ENCODE results near the gene TAF12.
"Not testable (repeated sequence)": the region's sequence is repeated elsewhere in the genome, so short reads cannot be mapped to it uniquely, and the experiment has no call there.

Gene TAF12

DNA sequence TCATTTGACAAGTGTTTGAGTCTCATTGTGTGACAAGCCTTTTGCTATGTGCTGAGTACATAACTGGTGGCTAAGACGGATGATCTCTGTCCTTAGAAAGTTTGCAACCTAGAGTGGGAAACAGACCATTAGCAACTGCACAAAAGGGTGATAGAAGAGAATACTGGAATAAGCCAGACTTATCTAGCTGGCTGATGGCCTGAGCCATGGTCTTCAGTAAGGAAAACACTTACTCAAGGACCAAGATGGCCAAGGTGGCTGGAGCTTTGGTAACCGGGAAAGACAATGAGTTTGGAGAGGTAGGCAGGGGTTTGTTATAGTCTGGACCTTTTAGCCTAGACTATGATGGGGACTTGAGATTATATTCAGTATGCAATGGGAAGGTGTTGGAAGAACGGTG, 1.6 kb upstream of the TAF12 start:
- DNase-seq: no peak

DNA sequence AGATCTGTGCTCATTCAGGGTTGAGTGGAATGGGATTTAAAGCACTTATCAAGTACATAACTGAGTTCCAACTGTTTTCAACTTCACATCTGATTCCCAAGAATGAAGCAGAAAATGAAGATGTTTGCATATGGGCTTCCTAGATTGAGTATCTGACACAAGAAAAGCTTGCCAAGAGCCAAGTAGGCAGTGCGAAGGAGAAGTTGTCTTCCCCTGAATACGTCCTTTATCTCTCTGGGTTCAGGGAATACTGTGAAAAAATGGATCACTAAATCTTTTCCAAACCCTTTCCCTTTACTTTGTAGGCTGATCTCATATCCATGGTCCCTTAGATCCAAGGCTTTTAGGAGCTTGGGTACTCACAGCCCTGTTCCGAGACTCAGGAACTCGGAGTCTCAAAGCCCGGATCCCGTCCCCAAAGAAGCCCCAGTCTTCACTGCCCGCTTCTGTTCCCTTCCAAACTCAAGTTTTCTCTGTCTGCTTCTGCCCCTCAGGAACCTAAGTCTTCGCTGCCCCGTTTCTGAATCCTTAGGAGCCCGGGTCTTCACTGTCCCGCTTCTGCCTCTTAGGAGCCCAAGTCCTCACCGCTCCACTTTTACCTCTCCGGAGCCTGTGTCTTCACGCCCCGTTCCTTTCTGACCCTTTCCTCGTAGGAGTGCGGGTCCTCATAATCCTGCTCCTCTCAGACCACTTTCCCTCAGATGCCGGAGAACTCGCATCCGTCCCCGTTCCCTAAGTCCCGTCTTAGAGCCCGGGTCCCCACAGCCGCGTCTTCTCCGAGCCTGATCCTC, 616 bp downstream of the TAF12 start:
- DNase-seq: no peak

DNA sequence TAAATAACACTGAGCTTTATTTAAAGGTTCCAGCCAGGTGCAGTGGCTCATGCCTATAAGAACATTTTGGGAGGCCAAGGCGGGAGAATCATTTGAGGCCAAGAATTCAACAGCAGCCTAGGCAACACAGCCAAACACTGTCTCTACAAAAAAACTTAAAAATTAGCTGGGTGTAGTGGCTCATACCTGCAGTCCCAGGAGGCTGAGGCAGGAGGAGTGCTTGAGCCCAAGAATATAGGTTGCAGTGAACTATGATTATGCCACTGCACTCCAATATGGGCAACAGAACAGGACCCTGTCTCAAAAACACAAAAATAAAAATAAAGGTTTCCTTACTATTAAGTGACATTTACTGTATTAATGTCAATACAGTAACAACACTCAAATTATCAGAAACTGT, 2.1 kb downstream of the TAF12 start:
- DNase-seq: no peak

DNA sequence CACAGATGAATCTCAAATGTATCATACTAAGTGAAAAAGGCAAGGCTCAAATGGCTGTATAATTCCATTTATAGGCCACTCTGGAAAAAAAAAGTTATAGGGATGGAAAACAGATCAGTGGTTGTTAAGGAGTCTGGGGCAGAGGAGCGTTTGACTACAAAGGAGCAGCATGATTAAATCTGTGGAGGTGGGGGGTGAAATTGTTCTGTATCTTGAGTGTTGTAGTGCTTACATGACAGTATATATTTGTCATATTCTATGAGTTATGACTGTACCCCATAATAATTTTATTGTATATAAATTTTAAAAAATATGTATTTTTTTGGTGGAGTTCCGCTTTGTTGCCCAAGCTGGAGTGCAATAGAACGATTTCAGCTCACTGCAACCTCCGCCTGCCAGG, 10.3 kb downstream of the TAF12 start:
- DNase-seq: no peak

DNA sequence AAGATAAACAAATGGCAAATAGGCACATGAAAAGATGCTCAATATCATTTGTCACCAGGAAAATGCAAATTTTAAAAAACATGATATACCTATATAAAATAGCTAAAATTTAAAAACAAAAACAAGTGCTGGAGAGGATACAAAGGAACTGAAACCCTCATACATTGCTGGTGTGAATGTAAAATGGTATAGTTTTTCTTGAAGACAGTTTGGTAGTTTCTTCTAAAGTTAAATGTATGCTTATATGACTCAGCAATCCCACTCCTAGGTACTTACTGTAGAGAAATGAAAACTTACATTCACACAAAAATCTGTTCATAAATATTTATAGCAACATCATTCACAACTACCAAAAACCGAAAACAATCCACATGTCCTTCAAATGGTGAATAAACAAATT, 11.2 kb downstream of the TAF12 start:
- no peak for DNase-seq

DNA sequence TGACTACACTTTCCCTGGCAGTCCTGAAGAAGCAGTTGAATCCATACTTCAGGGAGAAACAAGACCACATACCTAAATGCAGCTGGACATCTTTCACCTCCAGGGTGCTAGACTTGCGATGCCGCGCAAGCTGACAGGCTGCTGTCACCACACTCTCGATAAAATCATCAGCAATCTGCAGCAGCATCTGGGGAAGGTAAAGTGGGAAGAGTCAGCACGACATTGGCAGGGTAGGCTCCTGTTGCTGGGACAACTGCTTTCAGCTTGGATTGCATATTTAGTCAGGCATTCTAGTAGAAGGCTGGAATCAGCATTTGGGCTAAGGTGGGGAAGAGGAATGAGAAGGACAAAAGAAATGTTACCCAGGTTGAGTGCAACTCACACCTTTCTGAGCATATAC, 29.7 kb downstream of the TAF12 start:
- DNase-seq: no peak

DNA sequence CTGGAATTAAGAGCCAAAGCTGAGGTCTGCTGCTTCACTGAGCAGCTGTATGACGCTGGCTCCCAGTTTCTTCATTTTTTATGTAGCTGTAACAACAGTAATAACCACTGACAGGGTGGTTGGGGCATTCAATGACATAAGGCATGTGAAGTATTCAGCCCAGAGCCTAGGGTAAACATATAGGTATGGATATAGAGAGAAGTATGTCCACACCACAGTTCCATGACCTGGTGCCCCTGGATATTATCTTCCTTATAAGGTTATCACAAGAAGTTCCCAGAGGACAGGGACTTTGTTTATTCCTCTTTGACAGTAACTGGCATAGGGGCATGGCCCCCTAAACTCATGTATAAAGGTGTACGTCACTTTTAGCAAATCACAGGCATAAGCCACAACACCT, 36.1 kb downstream of the TAF12 start:
- no peak for DNase-seq

DNA sequence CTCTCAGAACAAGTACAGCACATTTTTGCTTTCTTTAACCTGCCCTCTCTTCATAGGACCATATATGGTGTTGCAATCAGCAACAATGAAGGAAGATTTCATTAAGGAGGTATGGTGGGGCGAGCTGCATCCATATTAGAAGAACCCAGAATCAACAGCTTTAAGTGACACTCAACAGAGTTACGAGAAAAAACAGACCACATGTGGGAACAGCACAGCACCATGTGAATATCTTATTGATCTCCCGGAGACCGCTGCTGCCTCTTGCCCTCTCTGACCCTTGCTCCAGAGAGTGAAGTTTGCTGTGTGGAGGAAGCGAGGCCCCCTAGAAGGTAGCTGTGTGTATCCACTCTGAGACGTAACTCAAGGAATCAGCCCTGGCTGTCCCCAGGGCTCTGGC, 37.9 kb downstream of the TAF12 start:
- DNase-seq: no peak

DNA sequence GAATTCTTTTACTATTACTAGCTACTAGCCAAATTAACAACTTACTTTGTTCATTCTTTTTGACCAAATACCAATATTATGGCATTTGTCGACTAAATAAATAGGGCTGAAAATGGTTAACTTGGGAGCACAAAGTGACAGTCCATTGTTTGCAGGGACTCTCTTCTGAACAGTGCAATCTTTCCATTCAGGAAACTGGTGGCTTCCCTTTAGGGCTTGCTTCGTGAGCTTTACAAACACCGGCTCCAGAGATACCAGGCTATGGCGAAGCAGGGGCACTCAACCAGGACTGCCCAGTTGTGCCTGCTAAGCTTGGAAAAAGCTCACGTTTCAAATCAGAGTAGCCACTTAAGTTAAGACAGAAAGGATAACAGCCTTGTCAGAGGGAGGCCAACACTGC, 38.5 kb downstream of the TAF12 start:
- DNase-seq: no peak

DNA sequence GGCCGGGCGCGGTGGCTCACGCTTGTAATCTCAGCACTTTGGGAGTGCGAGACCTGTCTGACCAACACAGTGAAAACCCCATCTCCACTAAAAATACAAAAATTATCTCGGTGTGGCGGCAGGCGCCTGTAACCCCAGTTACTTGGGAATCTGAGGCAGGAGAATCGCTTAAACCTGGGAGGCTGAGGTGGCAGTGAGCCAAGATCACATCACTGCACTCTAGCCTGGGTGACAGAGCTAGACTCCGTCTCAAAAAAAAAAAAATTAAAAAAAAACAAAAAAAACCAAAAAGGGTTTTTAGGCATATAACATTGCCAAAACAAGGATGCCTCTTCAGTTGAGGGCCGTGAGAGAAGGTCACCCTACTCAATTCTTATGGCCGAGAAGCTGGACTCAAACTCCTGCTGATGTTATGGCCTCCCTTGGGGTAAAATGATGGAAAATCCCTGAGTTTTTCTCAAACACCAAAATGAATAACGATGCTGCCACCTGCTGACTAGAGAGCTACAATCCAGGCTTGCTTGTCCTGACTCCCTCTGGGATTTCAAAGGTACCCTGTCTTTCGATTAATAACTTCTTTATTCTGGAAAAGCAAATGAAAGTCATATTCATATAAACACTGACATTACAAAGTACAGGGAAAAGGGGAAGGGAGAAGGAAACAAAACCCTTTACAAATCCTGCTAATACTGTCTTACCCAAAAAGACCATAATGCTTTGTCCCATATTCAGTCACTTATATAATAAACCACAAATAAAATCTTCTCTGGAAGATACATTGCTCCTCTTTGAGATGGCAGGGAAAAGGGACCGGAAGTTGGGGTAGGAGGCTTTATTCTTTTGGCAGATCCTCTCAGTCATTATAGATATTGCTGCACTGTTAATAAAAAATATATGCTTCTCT, 40.1 kb downstream of the TAF12 start:
- peak; percentile 37 for DNase-seq

DNA sequence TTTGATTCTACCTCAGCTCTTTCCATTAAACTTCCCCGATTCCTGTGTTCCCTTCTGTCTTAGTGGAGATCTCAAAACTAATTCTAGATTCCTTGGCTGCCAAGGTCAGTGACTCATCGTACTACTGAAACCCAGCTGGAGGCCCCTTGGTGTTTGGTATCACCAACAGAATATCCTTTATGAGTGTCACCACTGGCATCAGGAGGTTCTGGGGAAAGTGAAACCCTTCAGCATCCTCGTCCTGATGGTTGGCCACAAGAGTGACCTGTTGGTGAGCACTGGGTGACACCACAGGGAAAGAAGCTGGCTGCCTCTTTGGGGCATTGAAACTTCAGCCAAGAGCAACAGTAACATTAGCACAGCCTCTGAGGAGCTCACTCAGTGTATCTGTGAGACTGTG, 41.2 kb downstream of the TAF12 start:
- DNase-seq: no peak

DNA sequence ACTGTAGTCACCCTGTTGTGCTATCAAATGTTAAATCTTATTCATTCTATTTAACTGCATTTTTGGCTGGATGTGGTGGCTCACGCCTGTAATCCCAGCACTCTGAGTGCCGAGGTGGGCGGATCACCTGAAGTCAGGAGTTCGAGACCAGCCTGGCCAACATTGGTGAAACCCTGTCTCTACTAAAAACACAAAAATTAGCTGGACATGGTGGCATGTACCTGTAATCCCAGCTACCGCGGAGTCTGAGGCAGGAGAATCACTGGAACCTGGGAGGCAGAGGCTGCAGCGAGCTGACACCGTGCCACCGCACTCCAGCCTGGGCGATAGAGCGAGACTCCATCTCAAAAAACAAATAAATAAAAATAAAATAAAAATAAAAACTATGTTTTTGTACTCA, 46.6 kb downstream of the TAF12 start:
- not testable (repeated sequence) for DNase-seq

DNA sequence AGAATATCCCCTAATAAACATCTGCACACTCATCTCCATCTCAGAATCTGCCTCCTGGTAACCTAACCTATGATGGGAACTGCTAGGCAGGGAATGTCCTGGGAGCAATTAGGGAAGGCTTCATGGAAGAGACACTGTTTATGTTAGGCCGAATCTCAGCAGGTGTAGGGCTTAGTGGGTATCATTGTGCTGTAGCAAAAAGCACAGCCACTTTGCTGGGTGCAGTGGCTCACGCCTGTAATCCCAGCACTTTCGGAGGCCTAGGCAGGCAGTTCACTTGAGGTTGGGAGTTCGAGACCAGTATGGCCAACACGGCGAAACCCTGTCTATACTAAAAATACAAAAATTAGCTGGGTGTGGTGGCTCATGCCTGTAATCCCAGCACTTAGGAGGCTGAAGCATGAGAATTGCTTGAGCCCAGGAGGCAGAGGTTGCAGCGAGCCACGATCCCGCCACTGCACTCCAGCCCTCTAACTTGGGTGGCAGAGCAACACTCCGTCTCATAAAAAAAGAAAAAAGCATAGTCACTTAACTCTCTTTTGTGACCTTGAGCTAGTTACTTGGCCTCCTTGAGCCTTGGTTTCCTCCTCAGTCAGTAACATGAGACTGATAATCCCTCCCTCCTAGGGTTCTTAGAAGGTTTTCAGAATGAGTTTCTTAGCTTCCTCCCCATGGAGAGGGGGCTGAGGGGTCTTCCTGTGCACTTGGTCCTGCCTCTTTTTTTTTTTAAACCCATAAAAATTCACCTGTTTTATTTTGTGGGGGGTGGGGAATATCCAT, 47.3 kb downstream of the TAF12 start:
- DNase-seq: no peak

DNA sequence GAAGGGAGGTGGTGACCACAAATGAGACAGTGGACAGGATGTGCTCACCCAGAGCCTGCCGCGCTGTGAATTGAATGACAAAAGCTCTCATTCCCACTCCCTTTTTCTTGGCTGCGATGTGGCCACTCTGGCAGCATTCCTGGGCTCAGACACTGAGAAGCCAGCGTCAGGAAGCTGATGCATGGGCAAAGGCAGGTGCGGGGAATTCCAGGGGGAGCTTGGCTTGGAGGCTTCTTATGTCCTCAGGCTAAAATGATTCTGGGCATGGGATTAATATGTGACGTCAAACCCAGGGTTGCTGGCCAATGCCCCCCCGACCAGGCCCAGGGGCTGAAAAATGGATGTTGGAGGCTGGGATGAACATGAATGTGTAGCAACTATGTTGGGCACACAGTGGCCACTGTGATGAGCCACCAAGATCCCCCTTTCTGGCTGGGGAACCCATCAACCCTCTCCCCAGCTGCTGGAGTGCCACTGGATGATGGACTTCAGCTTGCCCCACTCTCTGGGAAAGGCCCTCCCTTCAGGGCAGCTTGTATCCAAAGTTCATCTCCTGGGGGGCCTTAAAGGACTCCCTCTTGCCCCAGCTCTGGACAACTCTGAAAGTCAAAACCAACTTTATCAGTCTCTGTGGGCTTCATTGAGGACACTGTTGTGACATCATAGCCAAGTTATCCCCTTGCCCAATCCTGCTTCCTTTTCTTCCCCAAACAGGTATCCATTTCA, 48.0 kb downstream of the TAF12 start:
- DNase-seq: not testable (repeated sequence)

DNA sequence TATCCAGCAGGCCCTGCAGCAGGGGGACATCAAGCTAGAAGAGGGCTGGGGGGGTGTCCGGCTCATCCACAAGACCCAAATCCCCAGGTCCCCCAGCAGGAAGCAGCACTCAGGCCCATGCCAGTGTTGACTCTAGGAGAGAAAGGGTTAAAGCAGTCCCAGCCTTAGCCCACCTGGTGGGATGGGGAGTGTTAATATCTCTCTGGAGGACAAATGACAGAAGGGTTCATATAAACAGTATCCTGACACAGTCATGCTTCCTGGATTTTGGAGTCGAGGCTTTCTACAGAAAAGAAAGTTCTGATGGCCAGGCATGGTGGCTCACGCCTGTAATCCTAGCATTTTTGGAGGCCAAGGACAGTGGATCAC, 48.9 kb downstream of the TAF12 start:
- not testable (repeated sequence) for DNase-seq

DNA sequence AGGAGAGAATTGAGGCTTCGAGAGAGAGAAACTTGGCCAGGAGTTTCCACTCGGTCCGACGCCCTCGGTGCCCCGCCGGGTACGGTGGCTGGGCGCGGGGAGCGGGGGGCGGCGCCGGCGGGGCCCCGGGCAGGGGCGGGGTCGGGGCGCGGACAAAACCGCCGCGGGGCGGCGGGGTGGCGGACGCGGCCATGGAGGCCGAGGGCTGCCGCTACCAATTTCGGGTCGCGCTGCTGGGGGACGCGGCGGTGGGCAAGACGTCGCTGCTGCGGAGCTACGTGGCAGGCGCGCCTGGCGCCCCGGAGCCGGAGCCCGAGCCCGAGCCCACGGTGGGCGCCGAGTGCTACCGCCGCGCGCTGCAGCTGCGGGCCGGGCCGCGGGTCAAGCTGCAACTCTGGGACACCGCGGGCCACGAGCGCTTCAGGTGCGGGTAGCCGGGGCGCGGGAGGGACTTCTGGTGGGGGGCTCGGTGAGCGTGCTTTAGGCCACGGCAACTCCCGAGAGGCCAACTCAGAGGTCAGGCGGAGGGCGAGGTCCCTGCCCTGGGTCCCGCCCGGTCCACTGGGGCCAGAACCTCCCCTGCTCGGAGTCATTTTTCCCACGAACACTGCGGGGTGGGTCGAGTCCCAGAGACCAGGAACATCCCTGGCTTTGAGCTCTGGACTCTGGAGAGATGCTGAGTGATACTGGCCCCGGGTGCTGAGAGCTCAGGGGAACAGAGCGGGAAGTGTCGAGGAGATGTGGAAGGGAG, 50.4 kb downstream of the TAF12 start:
- no peak for DNase-seq

DNA sequence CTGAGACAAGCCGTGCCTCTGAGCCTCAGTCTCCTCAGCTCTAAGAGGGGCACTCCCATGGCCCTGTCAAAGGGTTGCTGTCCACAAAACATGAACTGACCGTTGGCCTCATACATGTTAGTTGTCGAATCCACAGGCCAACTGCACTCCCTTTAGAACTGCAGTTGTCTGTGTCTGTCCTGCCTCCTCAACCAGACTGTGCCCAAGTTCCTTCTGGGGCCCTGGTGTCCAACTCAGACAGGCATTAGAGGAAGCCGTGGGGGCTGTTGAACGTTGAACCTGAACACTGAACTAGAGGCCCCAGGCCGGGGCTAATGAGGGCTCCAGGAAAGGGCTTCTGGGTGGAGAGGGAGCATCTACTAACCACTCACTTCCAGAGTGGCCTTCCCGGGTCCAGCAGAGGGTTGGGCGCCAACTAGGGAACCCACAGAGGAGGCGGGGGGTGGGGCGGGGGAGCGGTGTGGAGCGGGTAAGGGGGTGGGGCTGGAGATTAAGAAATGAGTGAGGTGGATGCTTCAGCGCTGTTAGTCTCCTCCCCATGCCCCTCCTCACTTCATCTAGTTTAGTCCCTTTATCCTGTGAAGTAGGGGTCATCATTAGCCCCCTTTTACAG, 51.1 kb downstream of the TAF12 start, which contains the start of gene RAB42:
TSS of gene RAB42 (plus strand) at position 558 of the 613 bp plus-strand sequence. CDS start 247 bp downstream, outside the sequence.
- no peak for DNase-seq

DNA sequence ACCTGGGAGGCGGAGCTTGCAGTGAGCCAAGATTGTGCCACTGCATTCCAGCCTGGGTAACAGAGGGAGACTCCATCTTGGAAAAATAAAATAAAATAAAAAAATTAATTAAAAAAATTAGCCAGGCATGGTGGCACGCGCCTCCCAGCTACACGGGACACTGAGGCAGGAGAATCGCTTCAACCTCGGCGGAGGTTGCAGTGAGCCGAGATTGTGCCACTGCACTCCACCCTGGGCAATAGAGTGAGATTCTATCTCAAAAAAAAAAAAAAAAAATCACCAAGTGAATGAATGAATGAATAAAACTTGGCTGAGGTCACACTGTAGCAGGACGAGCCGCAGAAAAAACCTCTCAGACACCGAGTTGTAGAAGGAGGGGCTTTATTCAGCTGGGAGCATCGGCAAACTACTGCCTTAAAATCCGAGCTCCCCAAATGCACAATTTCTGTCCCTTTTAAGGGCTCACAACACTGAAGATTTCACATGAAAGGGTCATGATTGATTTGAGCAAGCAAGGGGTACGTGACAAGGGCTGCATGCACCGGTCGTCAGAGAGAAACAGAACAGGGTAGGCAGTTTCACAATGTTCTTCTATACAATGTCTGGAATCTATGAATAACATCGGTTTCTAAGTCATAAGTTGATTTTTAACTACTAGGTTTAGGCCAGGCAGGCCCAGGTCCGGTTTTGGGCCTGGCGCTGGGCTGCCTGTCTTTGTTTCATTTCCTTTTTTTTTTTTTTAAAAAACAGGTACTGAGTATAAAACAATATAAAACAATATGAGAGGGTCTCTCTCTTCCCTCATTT, 56.1 kb downstream of the TAF12 start:
- DNase-seq: not testable (repeated sequence)

DNA sequence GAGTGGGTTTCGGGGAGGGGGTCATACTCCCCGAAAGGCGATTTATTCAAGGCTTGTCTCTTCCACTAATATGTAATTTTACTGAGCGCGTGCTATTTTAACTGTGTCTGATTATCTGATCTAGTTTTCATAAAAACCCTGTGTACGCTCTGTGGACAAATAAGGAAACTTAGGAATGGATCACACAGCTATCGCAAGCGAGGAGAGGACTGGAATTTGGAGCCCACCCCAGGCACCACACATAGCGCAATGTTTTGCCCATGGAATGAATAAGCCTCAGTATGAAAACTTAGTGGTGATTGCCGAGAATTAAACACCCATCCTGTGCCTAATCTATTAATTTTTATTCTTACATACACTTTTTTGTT, 60.6 kb downstream of the TAF12 start:
- DNase-seq: no peak

DNA sequence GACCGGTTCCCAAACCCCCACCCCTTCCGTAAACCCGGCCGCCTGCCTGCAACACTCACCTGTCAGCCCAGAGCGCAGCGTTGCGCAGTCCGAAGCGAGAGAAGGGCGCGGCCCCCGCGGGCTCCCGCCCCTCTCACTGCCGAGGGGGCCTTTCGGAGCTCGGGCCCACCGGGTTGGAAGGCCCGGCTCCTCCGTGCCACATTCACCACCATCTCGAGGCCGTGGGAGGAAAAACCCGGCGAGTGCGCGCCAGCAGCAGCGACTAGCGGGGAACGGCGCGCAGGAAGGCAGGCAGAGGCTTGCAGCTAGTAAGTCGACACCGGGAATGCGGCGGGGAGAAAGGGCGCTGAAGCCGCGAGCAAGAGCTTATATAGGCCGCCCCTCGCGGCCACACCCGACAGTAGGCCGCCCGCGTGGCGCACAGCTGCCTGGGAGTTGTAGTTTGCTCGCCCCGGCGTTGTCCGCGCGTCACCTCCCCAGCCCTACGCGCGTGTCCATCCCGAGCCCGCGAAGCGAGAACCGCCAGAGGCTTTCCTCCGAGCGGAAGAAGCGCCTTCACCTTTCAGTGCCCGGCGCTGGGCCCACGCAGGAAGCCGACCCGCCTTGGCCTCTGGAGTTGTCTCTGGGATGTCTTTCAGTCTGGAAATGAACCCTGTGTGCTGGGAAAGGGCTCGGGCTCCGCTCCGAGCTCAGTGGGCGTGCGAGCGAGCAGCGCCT, 61.2 kb downstream of the TAF12 start:
- peak; percentile 96 for DNase-seq
